Pancreas (tissue), 10 donors: ENCODE results near the gene RNF135. TPM values are rescaled to one million over a fixed set of nuclear protein-coding genes. Genes with fewer than 3 reads are reported as not detected.
A peak's percentile ranks its signal among the peaks of the same experiment; 100 is the strongest.
"Not testable (repeated sequence)": the region's sequence is repeated elsewhere in the genome, so short reads cannot be mapped to it uniquely, and the experiment has no call there.

ENCODE experiments used
- ATAC-seq, 4 donors: fragments of 200-7000 bp; cut with Tn5 transposase; one replicate each; pipeline versions ENCODE4 v1.8.0 to v1.9.1; 2020; ENCODE audit warnings: mild to moderate bottlenecking in 4 of 4, moderate library complexity in 4 of 4
- DNase-seq, 6 donors: peaks; one replicate each; pipeline ENCODE4 v3.0.0-alpha.2; 2020
- FAIRE-seq: peaks from 2 replicates; lab custom pipeline; 2012; peaks lifted over from hg19 to GRCh38; lab: Jason Lieb, UNC
- H3K27ac ChIP-seq, 4 donors: fragments of 200-600 bp; sonication (generic); 1 replicate in 3 of 4; 2 replicates in 1 of 4; pipeline versions ENCODE4 v1.5.0 to v1.8.0; 2020
- H3K27me3 ChIP-seq, 4 donors: fragments of 200-600 bp; one replicate each; pipeline ENCODE4 v1.8.0; 2021
- H3K36me3 ChIP-seq, 3 donors: fragments of 200-600 bp; sonication (generic) in 1 of 3; one replicate each; pipeline versions ENCODE4 v1.5.0 to v1.8.0; 2020 to 2021
- H3K4me1 ChIP-seq, 3 donors: fragments of 200-600 bp; one replicate each; pipeline ENCODE4 v1.8.0; 2021
- H3K4me3 ChIP-seq, 4 donors: fragments of 200-600 bp; sonication (generic) in 2 of 4; one replicate each; pipeline versions ENCODE4 v1.5.0 to v1.8.0; 2020 to 2021
- H3K9me3 ChIP-seq, 4 donors: fragments of 200-600 bp; one replicate each; pipeline ENCODE4 v1.8.0; 2021
- WGBS, 2 donors: extraction: QIAGEN DNeasy Blood & Tissue Kit; methylation state at CpG; one replicate each; pipeline ENCODE4 v1.1.7; 2013; 5-methylcytosine and 5-hydroxymethylcytosine counted together
- intact Hi-C, 3 donors: fragments of 100-400 bp; cut with DNase I; formaldehyde crosslinking; loops; one replicate each; pipeline versions ENCODE4 v1.11.1 to v1.14.2; 2022
- polyA plus RNA-seq, 2 donors: library from polyadenylated mRNA; stranded (reverse); fragments of 200-250 nt; gene quantifications; one replicate each; pipeline ENCODE4 v1.2.3, GENCODE V29; 2013
- total RNA-seq, 6 donors: library from RNA; stranded (reverse); fragmentation: NEBNext Ultra II Directional in 4 of 6; extraction: Animal tissue kit (Norgen Biotek cat#: 25700) in 4 of 6; gene quantifications; one replicate each; pipeline versions ENCODE4 v1.2.1 to v1.2.4, GENCODE V29; 2021 to 2023
- TF ChIP-seq, protein P1 (sequence below), 4 donors: fragments of 200-600 bp; sonication (generic) in 3 of 4; IDR thresholded peaks; one replicate each; pipeline versions ENCODE4 v1.5.0 to v1.8.0; 2021; ENCODE audit warnings: antibody characterized with exemption in 4 of 4
- donor health status: healthy with polysubstance abuse.
- donor health status: DM: no; HTN: no; CAD: no; lungs with moderate emphysema.
- donor health status: DM: no; HTN: no; CAD: no.
- donor health status: control.
- donor health status: control.
- donor health status: Bipolar disorder and iron deficiency.
- donor health status: DM: yes; HTN: yes; CAD: no.
- donor health status: DM: no; HTN: no; CAD: no.
- donor health status: DM: no; HTN: no; CAD: no.
- donor health status: DM: yes; HTN: yes; CAD: no.

RNF135 gene
- total and polyA plus RNA-seq, 8 donors: 6.6 to 10.9 (median 8.3) TPM

DNA sequence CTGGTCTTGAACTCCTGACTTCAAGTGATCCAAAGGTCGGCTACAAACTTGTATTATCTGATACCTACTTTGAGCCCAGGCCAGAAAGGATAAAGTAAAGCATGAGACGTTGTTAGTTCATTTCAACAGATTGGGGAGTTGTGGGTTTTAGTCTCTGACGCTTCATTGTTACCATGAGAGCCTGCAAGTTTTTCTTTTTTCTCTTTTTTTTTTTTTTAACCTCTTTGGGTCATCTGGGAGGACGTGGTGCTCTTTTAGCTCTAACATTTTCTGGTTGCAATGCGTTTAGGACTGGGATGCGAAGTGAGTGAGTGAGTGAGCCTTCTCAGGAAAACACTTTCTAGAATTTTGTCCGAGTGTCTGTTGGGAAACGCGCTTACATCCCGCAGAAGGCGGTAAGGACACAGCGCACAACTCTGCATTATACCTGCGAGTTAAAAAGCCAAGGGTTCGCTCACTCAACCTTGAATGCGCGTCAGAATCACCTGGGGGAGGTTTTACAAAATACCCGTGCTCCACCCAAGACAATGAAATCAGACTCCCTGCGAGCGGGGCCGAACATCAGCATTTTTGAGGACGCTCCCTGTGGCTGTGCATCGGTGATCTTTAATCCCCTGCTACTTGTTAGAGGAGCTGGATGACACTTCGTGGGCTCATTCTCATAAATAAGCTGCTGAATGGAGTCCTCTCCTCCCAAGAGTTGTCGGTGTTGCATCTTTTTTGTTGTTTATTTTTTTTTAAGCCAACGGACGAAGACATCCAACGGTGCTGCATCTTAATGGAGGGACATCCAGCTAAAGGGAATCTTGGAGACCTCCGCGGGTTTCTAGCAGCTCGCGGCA lies 629 bp upstream of the RNF135 start:
- intact Hi-C loops: no loop called here
- DNase-seq (peak in 2 of 6 donors; percentile 20 to 22), FAIRE-seq (no peak), ATAC-seq (peak; percentile 9 to 40 (median 28))
- Histone ChIP-seq H3K4me1 (peaks cover 0 to 4% (median 0%) of the 10 kb centered on the region in 3 donors), H3K36me3 (no peaks in the 10 kb centered on the region), H3K27me3 (no peaks in the 10 kb centered on the region), H3K4me3 (peak overlapping the region; percentile 55 to 84 (median 70)), H3K27ac (peak overlapping the region; percentile 87 to 97 (median 92)), H3K9me3 (no peaks in the 10 kb centered on the region)
- 13 to 15% methylated on average over 31 of the region's 31 CpGs for WGBS, 2 donors
- TF ChIP-seq, protein P1, sequence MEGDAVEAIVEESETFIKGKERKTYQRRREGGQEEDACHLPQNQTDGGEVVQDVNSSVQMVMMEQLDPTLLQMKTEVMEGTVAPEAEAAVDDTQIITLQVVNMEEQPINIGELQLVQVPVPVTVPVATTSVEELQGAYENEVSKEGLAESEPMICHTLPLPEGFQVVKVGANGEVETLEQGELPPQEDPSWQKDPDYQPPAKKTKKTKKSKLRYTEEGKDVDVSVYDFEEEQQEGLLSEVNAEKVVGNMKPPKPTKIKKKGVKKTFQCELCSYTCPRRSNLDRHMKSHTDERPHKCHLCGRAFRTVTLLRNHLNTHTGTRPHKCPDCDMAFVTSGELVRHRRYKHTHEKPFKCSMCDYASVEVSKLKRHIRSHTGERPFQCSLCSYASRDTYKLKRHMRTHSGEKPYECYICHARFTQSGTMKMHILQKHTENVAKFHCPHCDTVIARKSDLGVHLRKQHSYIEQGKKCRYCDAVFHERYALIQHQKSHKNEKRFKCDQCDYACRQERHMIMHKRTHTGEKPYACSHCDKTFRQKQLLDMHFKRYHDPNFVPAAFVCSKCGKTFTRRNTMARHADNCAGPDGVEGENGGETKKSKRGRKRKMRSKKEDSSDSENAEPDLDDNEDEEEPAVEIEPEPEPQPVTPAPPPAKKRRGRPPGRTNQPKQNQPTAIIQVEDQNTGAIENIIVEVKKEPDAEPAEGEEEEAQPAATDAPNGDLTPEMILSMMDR (IDR thresholded peaks at IDR 0.05): no peak

DNA sequence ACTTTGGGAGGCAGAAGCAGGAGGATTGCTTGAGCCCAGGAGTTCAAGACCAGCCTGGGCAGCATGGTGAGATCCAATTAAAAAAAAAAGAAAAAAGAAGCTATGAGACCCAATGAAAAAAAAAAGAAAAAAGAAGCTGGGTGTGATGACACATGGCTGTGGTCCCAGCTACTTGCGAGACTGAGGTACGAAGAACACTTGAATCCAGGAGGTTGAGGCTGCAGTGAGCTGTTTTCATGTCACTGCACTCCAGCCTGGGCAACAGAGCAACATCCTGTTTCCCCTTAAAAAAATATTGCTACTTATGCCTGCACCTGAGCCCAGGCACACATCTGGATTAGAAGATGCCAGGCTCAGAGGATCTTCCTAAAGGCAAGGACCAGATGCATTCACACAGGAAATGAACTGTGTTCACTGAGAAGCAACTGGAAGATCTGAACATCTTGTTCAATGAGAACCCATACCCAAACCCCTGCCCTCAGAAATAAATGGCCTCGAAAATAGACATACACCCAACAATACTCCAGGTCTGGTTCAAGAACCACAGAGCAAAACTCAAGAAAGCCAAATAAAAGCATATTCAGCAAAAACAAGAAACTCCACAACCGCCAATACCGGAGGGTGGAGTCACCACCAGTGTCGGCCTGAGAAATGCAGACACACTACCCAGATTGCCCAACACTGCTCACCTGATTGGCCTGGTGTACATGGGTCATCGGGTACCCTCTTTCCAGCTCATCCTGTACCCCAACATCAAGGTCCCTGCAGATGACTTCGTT lies 4.4 kb downstream of the RNF135 start:
- WGBS, 2 donors: 96% methylated on average over 8 of the region's 8 CpGs
- FAIRE-seq (no peak), DNase-seq (no peak), ATAC-seq (no peak)
- Histone ChIP-seq H3K4me1 (no peaks in the 10 kb centered on the region), H3K27ac (no peak overlapping the region), H3K27me3 (no peaks in the 10 kb centered on the region), H3K36me3 (no peaks in the 10 kb centered on the region), H3K9me3 (no peaks in the 10 kb centered on the region), H3K4me3 (no peak overlapping the region)
- intact Hi-C loops: no loop called here
- TF ChIP-seq, protein P1 (IDR thresholded peaks at IDR 0.05): no peak

DNA sequence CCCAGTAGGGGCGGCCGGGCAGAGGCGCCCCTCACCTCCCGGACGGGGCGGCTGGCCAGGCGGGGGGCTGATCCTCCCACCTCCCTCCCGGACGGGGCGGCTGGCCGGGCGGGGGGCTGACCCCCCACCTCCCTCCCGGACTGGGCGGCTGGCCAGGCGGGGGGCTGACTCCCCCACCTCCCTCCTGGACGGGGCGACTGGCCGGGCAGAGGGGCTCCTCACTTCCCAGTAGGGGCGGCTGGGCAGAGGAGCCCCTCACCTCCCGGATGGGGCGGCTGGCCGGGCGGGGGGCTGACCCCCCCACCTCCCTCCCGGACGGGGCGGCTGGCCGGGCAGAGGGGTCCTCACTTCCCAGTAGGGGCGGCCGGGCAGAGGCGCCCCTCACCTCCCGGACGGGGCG lies 9.1 kb downstream of the RNF135 start:
- intact Hi-C loops, H3K9me3 ChIP-seq, H3K36me3 ChIP-seq, H3K4me1 ChIP-seq, FAIRE-seq, H3K27me3 ChIP-seq, H3K4me3 ChIP-seq, H3K27ac ChIP-seq, ATAC-seq: not testable (repeated sequence)
- 97 to 100% methylated on average over 2 to 18 of the region's 33 CpGs for WGBS, 2 donors
- peak in 1 of 6 donors; percentile 55 for DNase-seq

DNA sequence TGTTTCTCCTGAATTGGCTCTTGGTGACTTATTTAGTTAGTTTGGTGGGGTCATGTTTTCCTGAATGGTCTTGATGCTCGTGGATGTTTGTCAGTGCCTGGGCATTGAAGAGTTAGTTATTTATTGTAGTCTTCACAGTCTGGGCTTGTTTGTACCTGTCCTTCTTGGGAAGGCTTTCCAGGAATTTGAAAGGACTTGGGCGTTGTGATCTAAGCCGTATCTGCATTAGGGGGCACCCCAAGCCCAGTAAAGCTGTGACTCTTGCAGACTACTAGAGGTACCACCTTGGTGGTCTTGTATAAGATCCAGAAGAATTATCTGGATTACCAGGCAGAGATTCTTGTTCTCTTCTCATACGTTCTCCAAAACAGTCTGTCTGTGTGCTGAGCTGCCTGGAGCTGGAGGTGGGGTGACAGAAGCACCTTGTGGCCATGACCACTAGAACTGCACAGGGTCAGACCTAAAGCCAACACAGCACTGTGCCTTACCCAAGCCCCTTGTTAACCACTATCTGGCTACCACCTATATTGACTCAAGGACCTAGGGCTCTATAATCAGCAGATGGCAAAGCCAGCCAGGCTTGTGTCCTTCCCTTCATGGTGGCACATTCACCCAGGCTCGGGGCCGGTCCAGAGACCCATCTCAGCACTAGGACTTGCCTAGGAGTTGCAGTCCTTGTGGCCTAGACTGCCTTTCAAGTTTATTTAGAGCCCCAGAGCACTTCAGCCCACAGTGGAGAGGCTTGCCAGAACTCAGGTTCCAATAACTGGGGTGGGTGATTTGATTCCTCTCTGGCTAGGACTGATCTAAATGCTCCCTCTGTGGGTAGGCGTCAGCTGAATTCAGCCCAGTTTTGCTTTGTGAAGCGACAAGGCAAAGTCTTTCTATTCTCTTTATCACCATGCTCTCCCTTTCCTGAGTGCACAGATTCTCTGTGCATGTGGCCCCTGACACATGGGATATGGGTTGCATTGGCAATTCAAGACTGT lies 11.0 kb downstream of the RNF135 start:
- DNase-seq (no peak), ATAC-seq (no peak), FAIRE-seq (no peak)
- Histone ChIP-seq H3K4me3 (no peak overlapping the region), H3K9me3 (no peaks in the 10 kb centered on the region), H3K27me3 (no peaks in the 10 kb centered on the region), H3K4me1 (no peaks in the 10 kb centered on the region), H3K36me3 (peaks cover 0 to 5% (median 0%) of the 10 kb centered on the region in 3 donors), H3K27ac (no peak overlapping the region)
- TF ChIP-seq, protein P1 (IDR thresholded peaks at IDR 0.05): no peak
- 82 to 88% methylated on average over 8 of the region's 8 CpGs for WGBS, 2 donors
- intact Hi-C loops: no loop called here
